ENCODE data around the gene EFNB1. TPM values are rescaled to one million over a fixed set of nuclear protein-coding genes. Genes with fewer than 3 reads are reported as not detected.

Gene EFNB1
- total and polyA plus RNA-seq, 9 donors = 37.4 to 68.3 (median 57.8) TPM

- Histone ChIP-seq H3K36me3 (ENCODE audit: control insufficient read depth, insufficient read depth, low read length) (no peaks in the 10 kb centered on the region), H3K27me3 (ENCODE audit: control insufficient read depth, insufficient read depth, low read length) (peaks cover 45% of the 10 kb centered on the region), H3K9me3 (replicated peaks; ENCODE audit: control insufficient read depth, low read depth, low read length) (no peaks in the 10 kb centered on the region), H3K27ac (ENCODE audit: low read length) (no peak overlapping the region), H3K4me3 (ENCODE audit: low read length) (no peak overlapping the region), H3K4me1 (ENCODE audit: control insufficient read depth, insufficient read depth, low read length) (peaks cover 16% of the 10 kb centered on the region)
- peak; percentile 29 for DNase-seq
- 20% methylated on average over 1 of the region's 2 CpGs for WGBS (ENCODE audit: insufficient coverage)
Observed at GRCh38 chrX:68865300-68865699, 36.5 kb downstream of the EFNB1 start.

DNA sequence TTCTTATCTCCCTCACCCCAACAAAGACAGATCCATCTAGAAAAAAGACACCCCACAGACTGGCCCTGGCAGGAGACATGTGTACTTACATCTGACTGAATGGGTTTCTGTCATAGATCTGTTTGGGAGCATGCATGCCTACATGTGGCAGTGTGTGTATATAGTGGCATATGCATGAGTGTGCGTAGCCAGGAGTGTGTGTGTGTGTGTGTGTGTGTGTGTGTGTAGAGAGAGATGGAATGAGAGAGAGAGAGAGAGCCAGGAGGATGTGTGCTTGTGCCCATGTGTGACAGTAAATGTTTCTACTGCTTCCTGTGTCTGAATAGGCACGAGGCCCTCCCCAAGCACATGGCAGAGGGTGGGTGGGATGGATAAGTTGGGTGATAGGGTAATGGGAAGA is 37.1 kb downstream of the EFNB1 start:
- DNase-seq = no peak
- H3K9me3 ChIP-seq (replicated peaks; ENCODE audit: control insufficient read depth, low read depth, low read length) = no peaks in the 10 kb centered on the region
- peaks cover 42% of the 10 kb centered on the region for H3K27me3 ChIP-seq (ENCODE audit: control insufficient read depth, insufficient read depth, low read length)
- H3K36me3 ChIP-seq (ENCODE audit: control insufficient read depth, insufficient read depth, low read length) = no peaks in the 10 kb centered on the region
- 61% methylated on average over 2 of the region's 2 CpGs for WGBS (ENCODE audit: insufficient coverage)
- no peak overlapping the region for H3K27ac ChIP-seq (ENCODE audit: low read length)
- peaks cover 16% of the 10 kb centered on the region for H3K4me1 ChIP-seq (ENCODE audit: control insufficient read depth, insufficient read depth, low read length)
- H3K4me3 ChIP-seq (ENCODE audit: low read length) = no peak overlapping the region

DNA sequence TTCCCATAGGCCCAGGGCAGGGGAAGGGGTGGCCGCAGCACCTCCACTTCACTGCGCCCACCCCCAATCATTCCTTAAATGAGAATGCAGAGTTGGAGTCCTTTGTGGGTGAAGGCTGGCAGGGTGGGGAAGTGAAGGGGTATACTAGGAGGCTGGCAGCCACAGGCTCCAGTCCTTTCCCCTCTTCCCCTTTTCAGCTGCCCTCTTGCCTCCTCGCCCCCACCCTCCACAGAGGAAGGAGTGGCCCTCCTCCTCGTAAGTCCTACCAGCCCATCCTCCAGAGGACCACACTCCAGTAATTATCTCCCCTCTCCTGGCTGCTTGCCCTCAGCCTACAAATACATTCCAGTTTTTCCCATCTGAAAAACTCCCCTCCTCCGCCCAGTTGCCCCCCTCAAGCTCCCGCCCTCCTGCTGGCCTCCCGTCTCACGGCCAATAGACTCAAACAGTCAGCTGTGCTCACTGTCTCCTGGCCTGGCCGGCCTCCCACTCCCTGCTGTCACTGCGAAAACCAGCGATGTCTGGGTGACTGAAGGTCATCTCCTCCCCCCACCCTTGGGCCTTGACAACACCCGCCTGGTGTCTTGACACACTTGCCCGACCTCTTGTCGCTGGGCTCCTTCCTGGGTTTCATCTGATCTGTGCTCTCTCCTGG is 38.8 kb downstream of the EFNB1 start:
- Histone ChIP-seq H3K4me3 (ENCODE audit: low read length) (no peak overlapping the region), H3K9me3 (replicated peaks; ENCODE audit: control insufficient read depth, low read depth, low read length) (no peaks in the 10 kb centered on the region), H3K27me3 (ENCODE audit: control insufficient read depth, insufficient read depth, low read length) (peaks cover 45% of the 10 kb centered on the region), H3K36me3 (ENCODE audit: control insufficient read depth, insufficient read depth, low read length) (no peaks in the 10 kb centered on the region), H3K4me1 (ENCODE audit: control insufficient read depth, insufficient read depth, low read length) (peaks cover 22% of the 10 kb centered on the region), H3K27ac (ENCODE audit: low read length) (no peak overlapping the region)
- DNase-seq = peak; percentile 63
- WGBS (ENCODE audit: insufficient coverage) = 41% methylated on average over 12 of the region's 14 CpGs

- no peak for DNase-seq
- Histone ChIP-seq H3K4me1 (ENCODE audit: control insufficient read depth, insufficient read depth, low read length) (peaks cover 22% of the 10 kb centered on the region), H3K27ac (ENCODE audit: low read length) (no peak overlapping the region), H3K36me3 (ENCODE audit: control insufficient read depth, insufficient read depth, low read length) (no peaks in the 10 kb centered on the region), H3K27me3 (ENCODE audit: control insufficient read depth, insufficient read depth, low read length) (peaks cover 47% of the 10 kb centered on the region), H3K4me3 (ENCODE audit: low read length) (no peak overlapping the region), H3K9me3 (replicated peaks; ENCODE audit: control insufficient read depth, low read depth, low read length) (no peaks in the 10 kb centered on the region)
- 71% methylated on average over 3 of the region's 3 CpGs for WGBS (ENCODE audit: insufficient coverage)
Observed at GRCh38 chrX:68868316-68868715, 39.5 kb downstream of the EFNB1 start.

- no peak overlapping the region for H3K4me3 ChIP-seq (ENCODE audit: low read length)
- peaks cover 48% of the 10 kb centered on the region for H3K27me3 ChIP-seq (ENCODE audit: control insufficient read depth, insufficient read depth, low read length)
- no peaks in the 10 kb centered on the region for H3K9me3 ChIP-seq (replicated peaks; ENCODE audit: control insufficient read depth, low read depth, low read length)
- H3K27ac ChIP-seq (ENCODE audit: low read length) = no peak overlapping the region
- H3K4me1 ChIP-seq (ENCODE audit: control insufficient read depth, insufficient read depth, low read length) = peaks cover 22% of the 10 kb centered on the region
- DNase-seq = no peak
- 73% methylated on average over 4 of the region's 5 CpGs for WGBS (ENCODE audit: insufficient coverage)
- H3K36me3 ChIP-seq (ENCODE audit: control insufficient read depth, insufficient read depth, low read length) = no peaks in the 10 kb centered on the region
Observed at GRCh38 chrX:68868902-68869800, 40.3 kb downstream of the EFNB1 start.

- no peaks in the 10 kb centered on the region for H3K9me3 ChIP-seq (replicated peaks; ENCODE audit: control insufficient read depth, low read depth, low read length)
- no CpG with 5 or more reads among the region's 3 CpGs for WGBS (ENCODE audit: insufficient coverage)
- H3K27ac ChIP-seq (ENCODE audit: low read length) = no peak overlapping the region
- no peaks in the 10 kb centered on the region for H3K36me3 ChIP-seq (ENCODE audit: control insufficient read depth, insufficient read depth, low read length)
- H3K4me3 ChIP-seq (ENCODE audit: low read length) = no peak overlapping the region
- H3K4me1 ChIP-seq (ENCODE audit: control insufficient read depth, insufficient read depth, low read length) = peaks cover 19% of the 10 kb centered on the region
- DNase-seq = no peak
- H3K27me3 ChIP-seq (ENCODE audit: control insufficient read depth, insufficient read depth, low read length) = peaks cover 50% of the 10 kb centered on the region
Observed at GRCh38 chrX:68870357-68870756, 41.5 kb downstream of the EFNB1 start.

GRCh38 chrX:68872171-68872570 is 43.4 kb downstream of the EFNB1 start:
- no peak for DNase-seq
- WGBS (ENCODE audit: insufficient coverage) = 15% methylated on average over 2 of the region's 2 CpGs

GRCh38 chrX:68874076-68874475 is 45.3 kb downstream of the EFNB1 start:
- Histone ChIP-seq H3K4me1 (ENCODE audit: control insufficient read depth, insufficient read depth, low read length) (peaks cover 6% of the 10 kb centered on the region), H3K27ac (ENCODE audit: low read length) (no peak overlapping the region), H3K36me3 (ENCODE audit: control insufficient read depth, insufficient read depth, low read length) (no peaks in the 10 kb centered on the region), H3K9me3 (replicated peaks; ENCODE audit: control insufficient read depth, low read depth, low read length) (no peaks in the 10 kb centered on the region), H3K27me3 (ENCODE audit: control insufficient read depth, insufficient read depth, low read length) (peaks cover 59% of the 10 kb centered on the region), H3K4me3 (ENCODE audit: low read length) (no peak overlapping the region)
- WGBS (ENCODE audit: insufficient coverage) = 60% methylated on average over 3 of the region's 3 CpGs
- DNase-seq = no peak

More at GRCh38 chrX:68872171-68872570, 43.4 kb downstream of the EFNB1 start:
- H3K36me3 ChIP-seq (ENCODE audit: control insufficient read depth, insufficient read depth, low read length) = no peaks in the 10 kb centered on the region
- no peaks in the 10 kb centered on the region for H3K9me3 ChIP-seq (replicated peaks; ENCODE audit: control insufficient read depth, low read depth, low read length)
- H3K4me3 ChIP-seq (ENCODE audit: low read length) = no peak overlapping the region
- no peak overlapping the region for H3K27ac ChIP-seq (ENCODE audit: low read length)
- H3K4me1 ChIP-seq (ENCODE audit: control insufficient read depth, insufficient read depth, low read length) = peaks cover 15% of the 10 kb centered on the region
- peaks cover 52% of the 10 kb centered on the region for H3K27me3 ChIP-seq (ENCODE audit: control insufficient read depth, insufficient read depth, low read length)

- H3K36me3 ChIP-seq (ENCODE audit: control insufficient read depth, insufficient read depth, low read length) = no peaks in the 10 kb centered on the region
- no peak overlapping the region for H3K27ac ChIP-seq (ENCODE audit: low read length)
- no peaks in the 10 kb centered on the region for H3K9me3 ChIP-seq (replicated peaks; ENCODE audit: control insufficient read depth, low read depth, low read length)
- DNase-seq = no peak
- 74% methylated on average over 6 of the region's 6 CpGs for WGBS (ENCODE audit: insufficient coverage)
- H3K4me3 ChIP-seq (ENCODE audit: low read length) = no peak overlapping the region
- peaks cover 11% of the 10 kb centered on the region for H3K4me1 ChIP-seq (ENCODE audit: control insufficient read depth, insufficient read depth, low read length)
- H3K27me3 ChIP-seq (ENCODE audit: control insufficient read depth, insufficient read depth, low read length) = peaks cover 60% of the 10 kb centered on the region
Observed at GRCh38 chrX:68876731-68877130, 47.9 kb downstream of the EFNB1 start.

DNA sequence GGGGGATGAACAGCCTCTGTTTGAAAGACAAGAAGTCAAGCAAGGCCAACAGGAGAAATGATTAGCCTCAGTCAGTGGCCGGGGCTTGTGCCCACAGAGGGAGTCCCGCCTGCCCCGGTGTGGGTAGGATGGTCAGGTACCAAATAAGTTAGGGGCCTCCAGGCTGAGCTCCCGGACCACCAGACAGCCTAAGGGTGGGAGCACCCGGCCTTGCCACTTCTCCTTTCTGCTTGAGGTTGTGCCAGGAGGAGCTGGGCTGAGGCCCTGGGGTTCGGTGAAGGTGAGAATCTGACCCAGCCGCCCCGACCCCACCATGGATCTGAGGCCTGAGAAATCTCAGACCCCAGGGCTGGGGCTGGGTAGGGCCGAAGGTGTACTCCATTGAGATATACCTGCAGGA is 48.8 kb downstream of the EFNB1 start:
- Histone ChIP-seq H3K4me1 (ENCODE audit: control insufficient read depth, insufficient read depth, low read length) (peaks cover 7% of the 10 kb centered on the region), H3K9me3 (replicated peaks; ENCODE audit: control insufficient read depth, low read depth, low read length) (no peaks in the 10 kb centered on the region), H3K27me3 (ENCODE audit: control insufficient read depth, insufficient read depth, low read length) (peaks cover 61% of the 10 kb centered on the region), H3K4me3 (ENCODE audit: low read length) (no peak overlapping the region), H3K27ac (ENCODE audit: low read length) (no peak overlapping the region), H3K36me3 (ENCODE audit: control insufficient read depth, insufficient read depth, low read length) (no peaks in the 10 kb centered on the region)
- WGBS (ENCODE audit: insufficient coverage) = 69% methylated on average over 6 of the region's 9 CpGs
- no peak for DNase-seq
